K562 (cell line): ENCODE measurements around the gene NEU1. TPM values are rescaled to one million over a fixed set of nuclear protein-coding genes. Genes with fewer than 3 reads are reported as not detected.

Experiments
- CEBPG ChIP-seq, 3 experiments: fragments of 200-800 bp in 1 of 3; sonication (Bioruptor generic) in 1 of 3; sonication (generic) in 1 of 3; formaldehyde crosslinking in 1 of 3; IDR thresholded peaks in 2 of 3; conservative IDR thresholded peaks in 1 of 3; 2 replicates each; pipeline versions ENCODE4 v1.6.1 to v1.8.0; 2016 to 2022; ENCODE audit warnings: missing compliant biosample characterization in 2 of 3, missing genetic modification characterization in 2 of 3, mild to moderate bottlenecking in 1 of 3, missing genetic modification reagents in 1 of 3
- COPS2 ChIP-seq: fragments of 450-650 bp; conservative IDR thresholded peaks from 2 replicates; pipeline ENCODE4 v1.6.1; 2016; ENCODE audit warnings: mild to moderate bottlenecking, moderate library complexity
- CXXC5 ChIP-seq: fragments of 250-450 bp; sonication (Bioruptor Pico); IDR thresholded peaks from 2 replicates; pipeline ENCODE4 v1.8.0; 2022; ENCODE audit warnings: inconsistent platforms, mild to moderate bottlenecking, moderate library complexity
- DEAF1 ChIP-seq: fragments of 450-650 bp; formaldehyde crosslinking; IDR thresholded peaks from 2 replicates; pipeline ENCODE4 v1.4.0; 2020; ENCODE audit warnings: mild to moderate bottlenecking, moderate library complexity
- ELF2 ChIP-seq: fragments of 250-450 bp; sonication (Bioruptor Pico); IDR thresholded peaks from 2 replicates; pipeline ENCODE4 v1.5.0; 2021; ENCODE audit warnings: mild to moderate bottlenecking
- EWSR1 ChIP-seq: fragments of 450-650 bp; IDR thresholded peaks from 2 replicates; pipeline ENCODE4 v1.6.1; 2018; ENCODE audit warnings: borderline replicate concordance, mild to moderate bottlenecking, low read depth, moderate library complexity; ENCODE audit not compliant: partially characterized antibody
- HDAC6 ChIP-seq: IDR thresholded peaks from 2 replicates; pipeline ENCODE4 v1.6.1; 2012; ENCODE audit warnings: low read depth, mild to moderate bottlenecking, control low read depth, inconsistent platforms, low read length, moderate library complexity
- LCOR ChIP-seq: sonication (generic); formaldehyde crosslinking; IDR thresholded peaks from 2 replicates; pipeline ENCODE4 v1.8.0; 2022; ENCODE audit warnings: mild to moderate bottlenecking, missing genetic modification reagents
- MAZ ChIP-seq, 2 experiments: fragments of 450-650 bp in 1 of 2; sonication (generic) in 1 of 2; formaldehyde crosslinking; IDR thresholded peaks in 1 of 2; conservative IDR thresholded peaks in 1 of 2; 2 replicates each; pipeline versions ENCODE4 v1.4.0 to v1.5.0; 2020; ENCODE audit warnings: mild to moderate bottlenecking in 1 of 2, missing genetic modification reagents in 1 of 2
- MCM2 ChIP-seq: fragments of 450-650 bp; IDR thresholded peaks from 2 replicates; pipeline ENCODE4 v1.6.1; 2017; ENCODE audit warnings: low read depth, mild to moderate bottlenecking
- MIER1 ChIP-seq: fragments of 450-650 bp; IDR thresholded peaks from 2 replicates; pipeline ENCODE4 v1.6.1; 2016; ENCODE audit warnings: antibody characterized with exemption, mild to moderate bottlenecking, low read depth
- NFE2L1 ChIP-seq: fragments of 450-650 bp; IDR thresholded peaks from 2 replicates; pipeline ENCODE4 v1.6.1; 2016; ENCODE audit warnings: missing genetic modification characterization, low read depth, mild to moderate bottlenecking, missing compliant biosample characterization, moderate library complexity, borderline replicate concordance
- SFPQ ChIP-seq: fragments of 200-400 bp; formaldehyde crosslinking; IDR thresholded peaks from 2 replicates; pipeline ENCODE4 v1.6.1; 2017; ENCODE audit warnings: mild to moderate bottlenecking, low read depth, low read length, moderate library complexity
- SIN3A ChIP-seq, 2 experiments: fragments of 150-350 bp in 1 of 2; IDR thresholded peaks; 2 replicates each; pipeline ENCODE4 v1.6.1; 2011 to 2016; ENCODE audit warnings: borderline replicate concordance in 2 of 2, low read depth in 2 of 2, low read length in 2 of 2, mild to moderate bottlenecking in 2 of 2, moderate library complexity in 2 of 2; ENCODE audit not compliant: control insufficient read depth in 1 of 2
- SIN3B ChIP-seq: fragments of 450-650 bp; IDR thresholded peaks from 2 replicates; pipeline ENCODE4 v1.6.1; 2017; ENCODE audit warnings: low read depth, mild to moderate bottlenecking, moderate library complexity
- SLC30A9 ChIP-seq: fragments of 250-450 bp; sonication (Bioruptor Pico); IDR thresholded peaks from 2 replicates; pipeline ENCODE4 v1.8.0; 2022; ENCODE audit warnings: mild to moderate bottlenecking, moderate library complexity
- TAF9B ChIP-seq: fragments of 450-650 bp; IDR thresholded peaks from 2 replicates; pipeline ENCODE4 v1.6.1; 2018; ENCODE audit warnings: mild to moderate bottlenecking; ENCODE audit not compliant: partially characterized antibody
- ZBTB1 ChIP-seq: sonication (generic); formaldehyde crosslinking; IDR thresholded peaks from 2 replicates; pipeline ENCODE4 v1.8.1; 2023; ENCODE audit warnings: missing genetic modification reagents, low read depth, mild to moderate bottlenecking, borderline replicate concordance
- ZFX ChIP-seq: sonication (generic); formaldehyde crosslinking; IDR thresholded peaks from 2 replicates; pipeline ENCODE4 v1.8.0; 2022; ENCODE audit warnings: mild to moderate bottlenecking, missing genetic modification reagents, moderate library complexity
- ZNF384 ChIP-seq: IDR thresholded peaks from 2 replicates; pipeline ENCODE4 v1.6.1; 2012; ENCODE audit warnings: low read depth, low read length, improper control_type of control experiment
- ZNF592 ChIP-seq: fragments of 450-650 bp; IDR thresholded peaks from 2 replicates; pipeline ENCODE4 v1.6.1; 2017; ENCODE audit warnings: antibody characterized with exemption, mild to moderate bottlenecking
- polyA plus RNA-seq, 8 experiments: library from polyadenylated mRNA; depleted of rRNA in 4 of 8; stranded (reverse) in 5 of 8; unstranded in 3 of 8; fragments of >200 nt; fragmentation: Nextera tagmentation in 2 of 8; fragmentation: Illumina TruSeq in 1 of 8; extraction: Ambion mirVana in 2 of 8; extraction: Trizol in 1 of 8; gene quantifications; 2 replicates each; pipeline versions ENCODE4 v1.2.1 to v1.2.3, GENCODE V29; 2011 to 2014; ENCODE audit warnings: inconsistent platforms in 1 of 8, missing spikeins in 1 of 8
- total RNA-seq, 7 experiments: library from RNA; depleted of rRNA in 6 of 7; stranded (reverse); fragments of >200 nt in 6 of 7; fragmentation: Illumina TruSeq in 2 of 7; extraction: Trizol in 2 of 7; gene quantifications; 2 replicates each; pipeline versions ENCODE4 v1.2.1 to v1.2.3, GENCODE V29; 2011 to 2021; ENCODE audit warnings: low replicate concordance in 1 of 7

Gene NEU1
- total and polyA plus RNA-seq, 9 of the 15 experiments (the other 6 are each of a cell fraction or from before 2014, with no cell fraction given): 14.8 to 67.8 (median 51.0) TPM

- TF ChIP-seq ZNF592: no peak
- no peak for TF ChIP-seq HDAC6
- peak in 1 of 2 experiments; percentile 77; a peak in 1 of 4 replicates for TF ChIP-seq SIN3A (IDR thresholded peaks at IDR 0.05; ENCODE audit: borderline replicate concordance in 2 of 2, control insufficient read depth in 1 of 2, low read depth in 2 of 2, low read length in 2 of 2)
- TF ChIP-seq CEBPG (CRISPR knock-in tag; IDR thresholded peaks at IDR 0.05): no peak
- TF ChIP-seq CEBPG (tag; conservative IDR thresholded peaks at IDR 0.05 in 1 of 2, IDR thresholded peaks at IDR 0.05 in 1 of 2): no peak
- peak in 1 of 2 experiments; percentile 69; a peak in 2 of 4 replicates for TF ChIP-seq MAZ (CRISPR knock-in tag; conservative IDR thresholded peaks at IDR 0.05 in 1 of 2, IDR thresholded peaks at IDR 0.05 in 1 of 2)
- TF ChIP-seq ZFX (CRISPR knock-in tag): no peak
- no peak for TF ChIP-seq MIER1
- 0 out of 2 replicates have a peak, but pooled peaks have one; percentile 68 for TF ChIP-seq LCOR (CRISPR knock-in tag)
- TF ChIP-seq TAF9B: no peak
- TF ChIP-seq SFPQ: no peak
- TF ChIP-seq COPS2: no peak
- TF ChIP-seq CXXC5 (CRISPR knock-in tag): no peak; the same call in 1 of the 2 replicates
- no peak for TF ChIP-seq SLC30A9
- TF ChIP-seq DEAF1 (CRISPR knock-in tag): no peak; the same call in 1 of the 2 replicates
- no peak for TF ChIP-seq ZBTB1 (CRISPR knock-in tag)
- no peak for TF ChIP-seq SIN3B
- peak; percentile 76 for TF ChIP-seq ELF2 (CRISPR knock-in tag)
- no peak for TF ChIP-seq EWSR1
- TF ChIP-seq NFE2L1 (tag): no peak
- no peak for TF ChIP-seq ZNF384
- no peak for TF ChIP-seq MCM2
These were observed 48.0 kb downstream of the NEU1 start (continued) for GRCh38 chr6:31814677-31815024.
